K562 (cell line): Measurements from ENCODE around the gene CDK5R2. TPM values are rescaled to one million over a fixed set of nuclear protein-coding genes. Genes with fewer than 3 reads are reported as not detected.

Experiments
- ATAC-seq: fragments of 200-7000 bp; cut with Tn5 transposase; 3 replicates; pipeline ENCODE4 v1.9.1; 2020; ENCODE audit warnings: moderate library complexity
- BruUV-seq: library from RNA; stranded (reverse); fragments of 400-500 nt; replicated peaks from 2 replicates; lab custom pipeline; 2021; lab: Mats Ljungman, UMichigan
- CTCF ChIA-PET: fragments of 300-600 bp; formaldehyde crosslinking; extraction: SDS; loops from one replicate; lab custom pipeline; 2021; ENCODE audit warnings: low intra/inter-chr PET ratio; lab: Yijun Ruan, JAX
- POLR2A ChIA-PET: fragments of 300-600, 350-650 bp; sonication (Branson Sonifier 250); formaldehyde crosslinking; extraction: SDS; loops from one replicate; lab custom pipeline; 2021; ENCODE audit warnings: antibody characterized with exemption, inconsistent platforms; lab: Yijun Ruan, JAX
- DNase-seq, 4 experiments: peaks; one replicate each; pipeline versions ENCODE4 v3.0.0 to v3.0.0-alpha.2; 2011 to 2018; ENCODE audit warnings: low spot score in 3 of 4, mixed read lengths in 3 of 4; ENCODE audit errors: extremely low read depth in 1 of 4
- FAIRE-seq: peaks from 2 replicates; lab custom pipeline; 2011; peaks lifted over from hg19 to GRCh38; lab: Jason Lieb, UNC
- H2AFZ ChIP-seq: 2 replicates; pipeline ENCODE4 v1.6.0; 2011; ENCODE audit warnings: low read depth, low read length, control low read depth, inconsistent platforms
- H3K27ac ChIP-seq: fragments of 200-600 bp; 3 replicates; pipeline ENCODE4 v1.8.0; 2011; ENCODE audit warnings: low read depth, mild to moderate bottlenecking, control low read depth, inconsistent platforms, low read length, moderate library complexity, mixed read lengths; ENCODE audit errors: extremely low read depth
- H3K27me3 ChIP-seq, 2 experiments: fragments of 300-600 bp in 1 of 2; 2 replicates in 1 of 2; 3 replicates in 1 of 2; pipeline versions ENCODE4 v1.6.0 to v1.8.0; 2011; ENCODE audit warnings: inconsistent platforms in 2 of 2, low read length in 2 of 2, mild to moderate bottlenecking in 1 of 2, mixed read lengths in 1 of 2, moderate library complexity in 1 of 2; ENCODE audit not compliant: control insufficient read depth in 2 of 2, insufficient read depth in 2 of 2
- H3K36me3 ChIP-seq: fragments of 300-600 bp; 3 replicates; pipeline ENCODE4 v1.8.0; 2011; ENCODE audit warnings: mild to moderate bottlenecking, low read length, inconsistent platforms; ENCODE audit not compliant: control insufficient read depth, insufficient read depth
- H3K4me1 ChIP-seq, 2 experiments: fragments of 200-600 bp in 1 of 2; replicated peaks in 1 of 2; 2 replicates in 1 of 2; 3 replicates in 1 of 2; pipeline versions ENCODE4 v1.5.1 to v1.8.0; 2011; ENCODE audit warnings: inconsistent platforms in 2 of 2, low read length in 2 of 2, mild to moderate bottlenecking in 1 of 2, mixed read lengths in 1 of 2, moderate library complexity in 1 of 2; ENCODE audit not compliant: control insufficient read depth in 2 of 2, insufficient read depth in 2 of 2
- H3K4me2 ChIP-seq: 2 replicates; pipeline ENCODE4 v1.6.1; 2011; ENCODE audit warnings: low read length, control low read depth, inconsistent platforms, mixed read lengths; ENCODE audit not compliant: insufficient read depth
- H3K4me3 ChIP-seq: fragments of 200-600 bp; sonication (generic), shearing (Covaris generic); 2 replicates; pipeline ENCODE4 v1.5.1; 2016; ENCODE audit warnings: control low read depth, inconsistent platforms
- H3K79me2 ChIP-seq: fragments of 200-600 bp; 3 replicates; pipeline ENCODE4 v1.8.0; 2011; ENCODE audit warnings: low read length, inconsistent platforms; ENCODE audit not compliant: control insufficient read depth, insufficient read depth
- H3K9ac ChIP-seq, 2 experiments: 2 replicates each; pipeline versions ENCODE4 v1.6.0 to v1.6.1; 2011; ENCODE audit warnings: low read depth in 2 of 2, low read length in 2 of 2, control low read depth in 1 of 2, inconsistent platforms in 1 of 2, mild to moderate bottlenecking in 1 of 2, mixed read lengths in 1 of 2; ENCODE audit not compliant: insufficient read depth in 1 of 2
- H3K9me1 ChIP-seq: one replicate; pipeline ENCODE4 v1.6.0; 2011; ENCODE audit warnings: inconsistent platforms, mild to moderate bottlenecking, low read length, moderate library complexity; ENCODE audit not compliant: control insufficient read depth, insufficient read depth
- H3K9me3 ChIP-seq: replicated peaks from 2 replicates; pipeline ENCODE4 v1.5.1; 2011; ENCODE audit warnings: low read depth, low read length, inconsistent platforms; ENCODE audit not compliant: control insufficient read depth, insufficient read depth
- H4K20me1 ChIP-seq: replicated peaks from 2 replicates; pipeline ENCODE4 v1.6.1; 2011; ENCODE audit warnings: low read length, inconsistent platforms, mixed read lengths; ENCODE audit not compliant: control insufficient read depth, insufficient read depth
- C11orf30 ChIP-seq: fragments of 450-650 bp; IDR thresholded peaks from 2 replicates; pipeline ENCODE4 v1.6.1; 2016; ENCODE audit warnings: low read depth, mild to moderate bottlenecking
- ETV6 ChIP-seq, 3 experiments: fragments of 150-350 bp in 1 of 3; sonication (generic) in 1 of 3; formaldehyde crosslinking in 1 of 3; IDR thresholded peaks; 2 replicates each; pipeline versions ENCODE4 v1.6.1 to v1.8.0; 2014 to 2022; ENCODE audit warnings: borderline replicate concordance in 2 of 3, low read depth in 2 of 3, antibody characterized with exemption in 1 of 3, low read length in 1 of 3, mild to moderate bottlenecking in 1 of 3, missing genetic modification reagents in 1 of 3
- FOXJ2 ChIP-seq: fragments of 200-800 bp; sonication (Bioruptor generic); IDR thresholded peaks from 2 replicates; pipeline ENCODE4 v1.6.1; 2016; ENCODE audit warnings: missing genetic modification characterization, missing compliant biosample characterization
- GTF2E2 ChIP-seq: fragments of 200-800 bp; sonication (Bioruptor generic); IDR thresholded peaks from 2 replicates; pipeline ENCODE4 v1.6.1; 2016; ENCODE audit warnings: missing genetic modification characterization, missing compliant biosample characterization
- HDAC8 ChIP-seq: fragments of 450-650 bp; IDR thresholded peaks from 2 replicates; pipeline ENCODE4 v1.6.1; 2016; ENCODE audit warnings: mild to moderate bottlenecking, missing genetic modification characterization, moderate library complexity, missing compliant biosample characterization
- NR3C1 ChIP-seq: sonication (generic); formaldehyde crosslinking; IDR thresholded peaks from 2 replicates; pipeline ENCODE4 v1.8.1; 2022; ENCODE audit warnings: missing genetic modification reagents
- RCOR1 ChIP-seq, 2 experiments: IDR thresholded peaks; 2 replicates each; pipeline ENCODE4 v1.6.1; 2012; ENCODE audit warnings: low read depth in 2 of 2, low read length in 2 of 2, borderline replicate concordance in 1 of 2, improper control_type of control experiment in 1 of 2
- ZBTB11 ChIP-seq, 3 experiments: fragments of 200-800 bp in 1 of 3; fragments of 250-450 bp in 1 of 3; fragments of 450-650 bp in 1 of 3; sonication (Bioruptor Pico) in 1 of 3; sonication (Bioruptor generic) in 1 of 3; formaldehyde crosslinking in 1 of 3; IDR thresholded peaks; 2 replicates each; pipeline versions ENCODE4 v1.6.1 to v1.8.0; 2016 to 2022; ENCODE audit warnings: mild to moderate bottlenecking in 2 of 3, missing genetic modification characterization in 2 of 3, missing compliant biosample characterization in 1 of 3, moderate library complexity in 1 of 3
- ZNF217 ChIP-seq: sonication (generic); formaldehyde crosslinking; IDR thresholded peaks from 2 replicates; pipeline ENCODE4 v1.8.0; 2022; ENCODE audit warnings: mild to moderate bottlenecking, missing genetic modification reagents
- ZNF24 ChIP-seq: fragments of 450-650 bp; IDR thresholded peaks from 2 replicates; pipeline ENCODE4 v1.6.1; 2016
- ZNF445 ChIP-seq: fragments of 250-450 bp; sonication (Bioruptor Pico); IDR thresholded peaks from 2 replicates; pipeline ENCODE4 v1.4.0; 2020; ENCODE audit warnings: low read depth, mild to moderate bottlenecking, moderate library complexity
- ZNF695 ChIP-seq: fragments of 450-650 bp; formaldehyde crosslinking; IDR thresholded peaks from 2 replicates; pipeline ENCODE4 v1.4.0; 2020; ENCODE audit warnings: mild to moderate bottlenecking, moderate library complexity
- WGBS: fragments of 100-300 bp; shearing (Covaris generic); methylation state at CpG from one replicate; pipeline ENCODE4 v1.1.6; 2016; ENCODE audit warnings: low coverage, mixed read lengths; ENCODE audit not compliant: insufficient coverage; ENCODE audit errors: missing lambda C conversion rate; 5-methylcytosine and 5-hydroxymethylcytosine counted together
- in situ Hi-C: fragments of 300-500 bp; cut with MboI; formaldehyde crosslinking; loops from 4 replicates; pipeline ENCODE4 v1.15.0; 2018; ENCODE audit warnings: inconsistent platforms, mixed read lengths
- intact Hi-C: fragments of 100-400 bp; cut with micrococcal nuclease; formaldehyde crosslinking; loops from 2 replicates; pipeline ENCODE4 v1.14.2; 2022
- polyA plus RNA-seq, 8 experiments: library from polyadenylated mRNA; depleted of rRNA in 4 of 8; stranded (reverse) in 5 of 8; unstranded in 3 of 8; fragments of >200 nt; fragmentation: Nextera tagmentation in 2 of 8; fragmentation: Illumina TruSeq in 1 of 8; extraction: Ambion mirVana in 2 of 8; extraction: Trizol in 1 of 8; gene quantifications; 2 replicates each; pipeline versions ENCODE4 v1.2.1 to v1.2.3, GENCODE V29; 2011 to 2014; ENCODE audit warnings: inconsistent platforms in 1 of 8, missing spikeins in 1 of 8
- total RNA-seq, 7 experiments: library from RNA; depleted of rRNA in 6 of 7; stranded (reverse); fragments of >200 nt in 6 of 7; fragmentation: Illumina TruSeq in 2 of 7; extraction: Trizol in 2 of 7; gene quantifications; 2 replicates each; pipeline versions ENCODE4 v1.2.1 to v1.2.3, GENCODE V29; 2011 to 2021; ENCODE audit warnings: low replicate concordance in 1 of 7

Gene CDK5R2
- total and polyA plus RNA-seq, 9 of the 15 experiments (the other 6 are each of a cell fraction or from before 2014, with no cell fraction given), result 0.09 TPM; not detected in 8

GRCh38 chr2:218980735-218981389, 21.4 kb downstream of the CDK5R2 start:
- no peak for TF ChIP-seq ZBTB11 (CRISPR knock-in tag; IDR thresholded peaks at IDR 0.05)
- no peak for TF ChIP-seq ZNF217 (CRISPR knock-in tag)
- no peak for TF ChIP-seq ZNF695 (CRISPR knock-in tag)
- TF ChIP-seq ZNF24, result no peak
- TF ChIP-seq FOXJ2 (tag), result no peak
- no peak for TF ChIP-seq HDAC8 (tag)
- TF ChIP-seq ETV6 (IDR thresholded peaks at IDR 0.05; ENCODE audit: borderline replicate concordance in 1 of 2, low read depth in 2 of 2, low read length in 1 of 2), result no peak
- no peak for TF ChIP-seq ETV6 (CRISPR knock-in tag; IDR thresholded peaks at IDR 0.05; ENCODE audit: borderline replicate concordance)
- no peak for TF ChIP-seq ZNF445 (CRISPR knock-in tag)
- TF ChIP-seq NR3C1 (CRISPR knock-in tag), result no peak
- TF ChIP-seq GTF2E2 (tag), result no peak
- no peak for TF ChIP-seq C11orf30
- TF ChIP-seq RCOR1 (IDR thresholded peaks at IDR 0.05; ENCODE audit: borderline replicate concordance in 1 of 2, low read depth in 2 of 2, low read length in 2 of 2), result no peak
- TF ChIP-seq, all 486 proteins: peak for 0

More at GRCh38 chr2:218980735-218981389, 21.4 kb downstream of the CDK5R2 start:
- ATAC-seq, result no peak
- Histone ChIP-seq H4K20me1 (no peaks in the 10 kb centered on the region), H3K9me3 (no peaks in the 10 kb centered on the region), H3K79me2 (no peaks in the 10 kb centered on the region), H3K27me3 (peaks cover 0 to 16% of the 10 kb centered on the region in 2 experiments; a peak in 2 of 5 replicates), H3K4me2 (no peak overlapping the region), H3K4me3 (no peak overlapping the region), H3K4me1 (peaks cover under 1 to 23% of the 10 kb centered on the region in 2 experiments; a peak in 3 of 5 replicates), H3K36me3 (no peaks in the 10 kb centered on the region), H3K9ac (no peak overlapping the region), H2AFZ (no peak overlapping the region), H3K9me1 (no peaks in the 10 kb centered on the region), H3K27ac (no peak overlapping the region)
- in situ Hi-C loops (no loop called here), intact Hi-C loops (no loop called here)
- 21% methylated on average over 13 of the region's 26 CpGs for WGBS
- ChIA-PET CTCF (interaction anchor here (0.6 to 1.4 kb wide), 3 partner anchors 19 to 103 kb away, joined by 3 to 4 read pairs (median 4); no protein-coding TSS in a partner anchor), POLR2A (interaction anchor here (0.6 kb wide), 1 partner anchor 97 kb away, joined by 3 read pairs; no protein-coding TSS in a partner anchor)
- no peak for FAIRE-seq
- BruUV-seq, result no TSS peak
- DNase-seq, result no peak
